IPS-NIHi7 (cell line): ENCODE measurements around the gene NCK2.
A peak's percentile ranks its signal among the peaks of the same experiment; 100 is the strongest.

Experiments used
- DNase-seq: peaks from one replicate; pipeline ENCODE4 v3.0.0; 2012; ENCODE audit warnings: mixed read lengths; ENCODE audit errors: extremely low spot score

Gene NCK2

DNA sequence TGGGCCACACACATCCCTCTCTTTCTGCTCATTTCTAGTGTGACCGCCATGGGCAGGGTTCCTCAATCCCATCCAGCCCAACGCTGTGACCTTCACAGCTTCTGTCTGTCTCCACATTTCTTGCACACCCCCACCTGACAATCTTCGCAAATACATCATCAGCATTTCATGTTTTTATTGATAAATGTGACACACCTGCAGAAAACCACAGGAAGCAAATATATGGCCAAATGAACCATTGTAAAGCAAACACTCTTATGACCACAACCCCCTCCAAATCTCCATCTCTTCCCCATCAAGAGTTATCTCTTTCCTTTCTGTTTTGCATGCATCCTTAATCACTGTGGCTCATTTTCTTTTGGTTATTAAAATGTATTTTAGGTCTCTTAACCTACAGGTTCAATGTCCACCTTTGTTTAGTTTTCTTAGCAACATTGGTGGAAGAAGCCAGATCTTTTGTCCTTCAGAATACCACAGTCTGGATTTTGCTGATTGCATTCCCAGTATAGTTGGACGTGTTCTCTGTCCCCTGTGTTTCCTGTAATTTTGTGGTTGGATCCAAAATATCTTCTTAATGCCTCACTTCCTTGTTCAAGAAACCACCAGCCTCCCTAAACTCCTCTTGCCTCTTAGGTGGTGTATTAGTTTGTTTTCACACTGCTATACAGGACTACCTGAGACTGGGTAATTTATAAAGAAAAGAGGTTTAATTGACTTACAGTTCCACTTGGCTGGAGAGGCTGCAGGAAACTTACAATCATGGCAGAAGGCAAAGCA is 9.8 kb upstream of the NCK2 start:
- DNase-seq: no peak

DNA sequence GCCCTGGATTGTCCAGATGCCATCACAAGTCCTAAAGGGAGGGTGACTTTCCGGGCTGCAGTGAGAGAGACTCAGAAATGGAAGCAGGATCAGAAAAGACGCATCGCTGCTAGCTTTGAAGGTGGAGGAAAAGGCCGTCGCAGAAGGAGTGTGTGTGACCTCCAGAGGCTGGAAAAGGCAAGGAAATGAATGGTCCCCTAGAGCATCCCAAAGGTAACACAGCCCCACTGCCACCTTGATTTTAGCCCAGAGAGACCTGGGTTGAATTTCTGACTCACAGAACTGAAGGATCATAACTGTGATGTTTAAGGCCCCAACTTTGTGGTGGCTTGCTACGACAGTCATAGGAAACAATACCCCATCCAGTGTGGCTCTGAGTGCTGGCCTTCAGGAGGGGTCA is 8.6 kb upstream of the NCK2 start:
- peak; percentile 51 for DNase-seq

DNA sequence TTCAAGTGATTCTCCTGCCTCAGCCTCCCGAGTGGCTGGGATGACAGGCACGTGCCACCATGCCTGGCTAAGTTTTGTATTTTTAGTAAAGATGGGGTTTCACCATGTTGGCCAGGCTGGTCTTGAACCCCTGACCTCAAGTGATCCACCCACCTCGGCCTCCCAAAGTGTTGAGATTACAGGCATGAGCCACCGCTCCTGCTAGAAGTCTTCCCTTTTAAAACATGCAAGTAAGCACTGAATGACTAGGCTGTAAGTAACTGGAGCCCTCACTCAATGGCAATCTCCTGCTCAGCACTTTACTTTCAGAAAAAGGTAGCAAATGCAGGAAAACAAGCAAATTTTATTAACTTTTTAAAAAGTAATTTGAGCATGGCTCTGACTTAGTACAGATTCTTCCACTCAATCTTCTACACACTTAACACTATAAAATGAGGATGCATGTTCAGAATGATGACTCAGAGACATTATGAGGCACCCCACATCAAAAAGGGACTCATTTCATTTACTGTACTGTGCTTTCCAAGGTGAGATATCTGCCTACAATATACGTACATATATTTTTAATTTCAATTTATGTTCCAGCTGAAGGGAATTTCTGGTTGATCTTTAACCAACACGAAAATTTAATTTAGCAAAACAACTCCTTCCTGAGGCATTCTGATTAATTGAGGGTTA is 6.6 kb upstream of the NCK2 start:
- DNase-seq: no peak

DNA sequence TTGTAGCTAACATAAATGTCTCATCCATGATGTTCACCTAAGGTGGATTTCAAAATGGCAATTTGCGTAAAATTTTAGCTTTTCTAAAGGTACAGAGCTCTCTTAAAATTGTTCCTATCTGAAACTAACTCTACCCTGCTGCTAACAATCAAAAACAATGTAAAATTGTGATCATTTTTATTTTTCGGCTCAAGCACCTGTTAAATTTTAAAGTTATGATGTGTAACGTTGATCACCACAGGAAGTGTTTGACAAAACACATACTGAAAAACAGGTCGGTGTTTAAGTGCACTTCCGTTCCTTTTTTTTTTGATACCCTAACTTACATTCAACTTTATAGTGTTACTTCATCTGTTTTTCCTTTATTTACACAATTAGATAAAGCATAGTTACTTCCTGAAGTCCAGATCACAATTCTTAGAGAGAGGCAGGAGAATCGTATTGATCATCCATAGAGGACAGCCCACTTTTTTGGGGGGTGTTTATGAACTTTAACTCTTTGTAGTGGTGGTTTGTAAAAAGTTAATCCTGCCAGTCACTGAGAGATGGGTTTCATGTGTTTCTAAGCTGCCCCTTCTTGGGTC is 6.0 kb upstream of the NCK2 start:
- DNase-seq: no peak

DNA sequence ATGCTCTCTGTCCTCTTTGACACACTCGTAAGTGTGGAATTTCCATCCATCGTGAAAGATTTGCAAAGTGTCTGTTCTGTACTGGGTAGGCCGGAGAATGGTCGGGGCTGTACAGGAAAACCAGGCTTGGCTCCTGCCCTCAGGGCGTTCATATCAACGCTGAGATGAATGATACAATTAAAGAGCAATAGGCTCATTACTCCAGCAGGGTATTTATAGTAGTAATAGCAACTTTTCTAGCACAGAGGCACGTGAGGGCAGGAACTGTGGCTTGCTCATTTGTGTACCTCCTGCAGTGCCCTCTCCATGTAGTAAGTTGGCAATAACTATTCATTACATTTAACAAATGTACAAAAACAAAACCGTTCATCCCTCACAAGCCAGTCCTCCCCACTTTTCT is 5.3 kb upstream of the NCK2 start:
- DNase-seq: no peak

DNA sequence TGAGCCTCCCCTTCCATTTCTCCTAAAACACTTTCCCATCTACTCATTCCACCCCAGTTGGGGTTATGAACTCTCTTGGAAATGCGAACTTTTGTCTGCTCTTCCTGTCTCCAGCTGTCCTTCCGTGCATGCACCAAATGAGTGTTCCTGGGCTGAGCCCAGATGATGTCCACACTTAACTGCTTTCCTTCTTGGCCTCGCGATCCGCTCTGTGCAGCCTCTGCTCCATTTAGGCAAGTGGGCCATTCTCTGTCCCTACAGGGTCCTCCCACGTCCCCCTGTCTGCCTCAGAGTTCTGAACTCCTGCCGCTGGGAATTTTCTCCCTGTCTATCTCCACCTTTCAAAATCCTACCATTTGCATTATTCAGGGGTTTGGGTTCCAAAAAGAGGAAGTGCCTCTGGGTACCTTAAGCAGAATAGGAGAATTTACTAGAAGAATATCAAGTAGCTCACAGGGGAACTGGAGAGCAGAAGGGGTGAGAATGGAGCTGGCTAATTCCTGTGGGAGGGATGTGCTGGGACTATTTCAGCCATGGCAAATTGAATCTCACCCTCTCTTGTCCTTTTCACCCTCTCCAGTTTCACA is 4.7 kb upstream of the NCK2 start:
- no peak for DNase-seq

DNA sequence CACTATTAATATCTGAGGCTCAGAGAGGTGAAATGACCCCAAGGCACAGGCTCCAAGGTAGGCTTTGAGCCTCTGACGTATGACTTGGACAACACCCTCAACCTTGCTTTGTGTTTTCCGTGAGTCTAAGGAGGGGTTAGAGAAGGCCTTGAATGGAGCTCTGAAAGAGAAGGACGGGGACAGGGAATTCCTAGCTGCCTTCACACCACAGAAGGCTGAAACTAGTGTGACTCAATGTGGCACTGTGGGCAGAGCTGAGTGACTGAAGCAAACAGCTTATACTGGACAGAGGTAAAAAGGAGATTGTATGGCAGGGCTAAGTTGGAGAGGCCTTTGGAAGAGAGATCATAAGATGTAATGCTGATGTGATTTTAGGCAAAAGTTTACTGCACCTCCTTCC is 3.5 kb upstream of the NCK2 start:
- no peak for DNase-seq

DNA sequence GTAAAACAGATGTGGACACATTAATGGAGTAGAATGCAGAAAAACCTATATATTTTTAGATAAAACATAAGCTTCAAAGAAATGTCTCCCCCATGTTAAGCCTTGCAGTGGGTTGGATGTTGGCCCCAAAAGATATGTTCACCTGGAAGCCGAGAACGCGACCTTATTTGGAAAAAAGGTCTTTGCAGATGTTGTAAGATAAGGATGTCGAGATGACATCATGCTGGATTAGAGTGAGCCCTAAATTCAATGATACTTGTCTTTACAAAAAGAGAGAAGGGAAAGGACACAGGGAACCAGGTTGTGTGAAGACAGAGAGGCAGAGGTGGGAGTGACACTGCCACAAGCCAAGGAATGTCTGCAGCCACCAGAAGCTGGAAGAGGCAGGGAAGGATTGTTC is 3.1 kb upstream of the NCK2 start:
- no peak for DNase-seq

DNA sequence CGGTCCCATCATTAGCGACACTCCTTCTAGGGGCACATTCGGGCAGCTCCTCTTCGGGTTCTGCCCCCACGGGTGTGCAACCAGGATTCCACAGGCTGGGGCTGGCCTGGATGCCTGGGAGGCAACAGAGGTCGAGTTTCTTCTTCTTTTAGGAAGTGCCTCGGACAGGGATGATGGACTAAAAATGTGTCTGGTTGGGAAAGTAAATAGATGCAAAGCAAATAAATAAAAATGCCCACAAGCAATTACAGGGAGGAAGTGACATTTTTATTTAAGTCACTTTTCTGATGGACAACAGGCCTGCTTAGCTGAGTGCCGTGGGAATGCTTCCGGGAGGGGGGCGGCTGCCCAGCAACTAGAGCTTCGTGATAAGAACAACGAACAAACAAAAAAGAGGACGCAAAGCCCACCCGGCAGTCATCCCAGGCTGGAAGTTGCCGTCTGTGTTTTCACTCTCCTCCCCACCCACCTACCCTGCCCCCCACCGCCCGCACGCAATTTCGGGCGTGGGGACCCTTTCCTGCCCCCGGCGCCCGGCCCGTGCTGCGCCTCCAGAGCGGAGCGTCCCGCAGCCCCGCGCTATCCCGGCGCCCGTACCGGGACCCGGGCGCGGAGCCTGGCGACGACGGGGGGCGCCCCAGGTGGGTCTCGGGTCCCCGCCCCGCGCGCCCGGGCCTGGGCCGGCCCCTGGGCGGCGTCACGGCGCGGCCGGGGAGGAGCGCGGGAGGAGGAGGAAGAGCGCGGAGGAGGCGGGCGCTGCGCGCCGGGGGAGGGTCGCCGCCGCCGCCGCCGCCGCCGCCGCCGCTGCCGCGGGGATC is 412 bp upstream of the NCK2 start:
- peak; percentile 90 for DNase-seq

DNA sequence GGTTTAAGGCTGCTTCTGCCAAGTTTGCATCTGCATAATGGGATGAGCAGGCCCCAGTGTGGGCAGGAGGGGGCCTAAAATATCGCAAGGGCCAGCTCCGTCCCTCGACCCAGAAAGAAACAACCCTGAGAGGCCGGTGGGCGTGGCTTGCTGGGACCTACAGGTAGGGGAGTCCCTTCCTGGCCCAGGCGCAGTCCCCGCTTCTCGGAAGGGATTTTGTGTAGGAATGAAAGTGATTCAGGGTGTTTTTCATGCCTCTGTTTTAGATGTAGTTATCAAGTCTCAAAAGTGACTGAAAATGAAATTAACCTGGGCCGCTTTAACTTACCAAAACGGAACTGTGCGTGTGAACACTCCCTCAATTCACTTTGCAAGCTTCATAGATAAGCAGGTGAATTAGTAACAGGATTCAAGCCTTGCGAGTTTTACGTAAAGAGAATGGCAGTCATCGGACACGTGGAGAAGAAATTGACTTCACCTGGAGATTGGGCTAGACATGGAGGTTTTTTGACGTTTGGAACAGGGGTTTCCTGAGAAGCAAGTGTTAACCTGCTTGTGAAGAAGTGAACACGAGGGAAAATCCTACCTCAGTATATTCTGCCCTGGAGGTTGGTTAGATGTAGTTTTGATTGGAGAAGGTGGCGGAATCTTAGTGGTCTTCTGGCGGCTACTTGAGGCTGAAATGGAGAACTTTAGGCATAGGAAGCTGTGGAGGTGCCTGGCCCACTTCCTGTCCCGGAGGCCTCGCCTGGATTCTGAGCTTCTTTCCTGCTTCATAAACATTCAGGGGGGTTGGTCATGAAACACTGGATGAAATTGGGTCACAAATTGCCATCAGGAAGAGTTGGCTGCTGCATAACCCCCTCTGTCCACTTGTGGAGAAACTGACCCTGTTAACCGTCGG is 1.7 kb downstream of the NCK2 start:
- peak; percentile 78 for DNase-seq

DNA sequence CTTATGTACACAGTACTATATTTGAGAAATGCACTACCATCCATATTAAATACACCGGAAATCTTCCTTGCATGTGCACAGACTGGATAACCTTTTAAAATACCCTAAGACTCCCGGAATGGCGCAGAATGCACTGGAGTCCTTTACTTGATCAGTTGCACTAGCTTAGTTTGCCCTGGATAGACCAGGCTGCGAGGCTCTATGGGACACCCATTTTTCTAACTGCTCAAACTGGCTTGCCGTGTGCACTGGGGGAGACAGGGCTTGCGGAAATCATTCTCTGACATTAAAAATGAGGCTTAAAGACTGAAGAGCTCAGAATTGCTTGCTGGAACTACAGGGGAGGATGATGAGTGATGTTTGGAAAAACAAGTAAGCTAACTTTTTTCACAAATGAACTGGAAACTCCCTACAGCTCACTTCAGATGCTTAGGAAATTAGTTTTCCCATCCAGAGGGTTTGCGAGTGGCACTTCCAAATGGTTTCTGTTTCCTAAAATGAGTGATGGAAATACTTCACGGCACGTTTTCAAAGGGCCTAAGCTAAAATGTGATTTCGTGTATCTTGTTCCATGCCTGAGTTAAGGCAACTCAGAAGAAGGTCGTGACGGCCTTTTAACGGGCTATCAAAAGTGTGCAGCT is 2.7 kb downstream of the NCK2 start:
- no peak for DNase-seq

DNA sequence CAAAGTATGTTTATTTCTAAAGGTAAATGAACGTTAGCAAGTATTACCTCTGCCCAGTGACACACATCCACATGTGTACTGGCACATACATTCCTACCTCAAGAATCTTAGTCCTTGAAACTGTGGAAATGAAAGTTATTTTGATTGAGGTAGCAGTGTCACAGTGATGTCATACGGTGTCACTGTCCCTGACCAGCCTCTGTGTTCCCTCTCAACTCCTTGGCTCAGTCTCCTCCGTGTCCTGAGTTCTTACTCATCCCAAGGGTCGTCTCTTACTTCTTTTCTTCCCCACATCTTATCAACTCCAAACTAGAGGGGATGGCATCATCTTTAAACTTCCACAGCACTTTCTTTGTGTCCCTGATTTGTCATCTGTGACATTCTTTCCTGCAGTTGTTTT is 3.3 kb downstream of the NCK2 start:
- no peak for DNase-seq

DNA sequence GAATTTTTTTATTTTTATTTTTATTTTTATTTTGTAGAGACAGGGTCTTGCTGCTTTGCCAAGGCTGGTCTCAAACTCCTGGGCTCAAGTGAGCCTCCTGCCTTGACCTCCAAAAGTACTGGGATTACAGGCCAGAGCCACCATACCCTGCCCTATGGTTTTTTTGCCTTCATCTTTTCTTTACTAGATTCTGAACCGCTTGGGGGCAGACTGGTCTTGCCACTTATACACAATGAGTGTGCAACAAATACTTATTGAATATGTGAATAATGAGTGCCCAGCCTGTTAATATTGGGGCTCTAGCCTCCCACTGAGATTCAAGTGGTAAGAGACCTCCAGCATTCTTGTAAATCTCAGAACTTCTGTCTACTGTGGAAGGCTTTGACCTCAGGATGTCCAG is 3.9 kb downstream of the NCK2 start:
- no peak for DNase-seq

DNA sequence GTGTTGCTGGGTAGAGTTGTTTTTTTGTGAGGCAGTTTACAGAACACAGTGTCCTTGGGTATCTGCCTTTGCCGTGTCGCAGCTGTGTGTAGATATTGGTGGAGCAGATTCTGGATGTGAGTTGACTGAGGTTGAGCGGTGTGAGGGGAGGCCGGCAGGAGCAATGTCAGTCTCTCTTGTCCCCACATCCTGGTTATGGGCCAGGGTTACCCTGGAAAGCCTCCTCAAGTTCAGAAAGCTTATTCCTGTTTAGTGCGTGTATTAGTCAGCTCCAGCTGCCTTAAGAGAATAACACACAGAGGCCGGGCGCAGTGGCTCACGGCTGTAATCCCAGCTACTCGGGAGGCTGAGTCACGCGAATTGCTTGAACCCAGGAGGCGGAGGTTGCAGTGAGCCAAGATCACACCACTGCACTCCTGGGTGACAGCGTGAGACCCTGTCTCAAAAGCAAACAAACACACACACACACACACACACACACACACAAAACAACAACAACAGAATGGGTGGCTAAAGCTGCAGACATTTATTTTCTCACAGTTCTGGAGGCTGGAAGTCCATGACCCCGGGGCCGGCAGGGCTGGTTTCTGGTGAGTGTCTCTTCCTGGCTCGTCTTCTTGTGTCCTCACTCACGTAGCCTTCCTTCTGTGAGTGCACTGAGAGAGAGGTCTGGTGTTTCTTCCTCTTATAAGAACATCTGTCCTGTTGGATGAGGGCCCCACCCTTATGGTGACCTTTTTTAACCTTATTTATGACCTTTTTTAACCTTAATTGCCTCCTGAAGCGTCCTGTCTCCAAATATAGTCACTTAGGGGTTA is 5.1 kb downstream of the NCK2 start:
- DNase-seq: no peak

DNA sequence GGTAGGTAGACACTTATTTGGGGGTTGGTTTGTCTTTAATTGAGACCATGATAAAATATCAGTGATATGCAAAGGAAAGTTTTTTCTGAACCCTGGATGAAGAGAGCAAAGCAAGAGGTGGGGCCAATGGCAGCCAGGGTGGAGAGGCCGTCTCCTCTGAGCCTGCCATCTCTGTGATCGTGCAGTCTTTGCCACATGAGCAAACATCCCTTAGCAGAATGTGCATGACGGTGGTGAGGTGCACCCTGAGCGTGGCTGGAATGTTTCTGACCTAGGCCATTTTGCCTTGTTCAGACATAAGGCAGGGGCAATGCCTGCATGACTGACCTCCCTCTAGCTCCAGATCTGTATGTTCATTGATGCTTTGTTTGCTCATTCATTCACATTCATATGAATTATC is 6.0 kb downstream of the NCK2 start:
- no peak for DNase-seq

DNA sequence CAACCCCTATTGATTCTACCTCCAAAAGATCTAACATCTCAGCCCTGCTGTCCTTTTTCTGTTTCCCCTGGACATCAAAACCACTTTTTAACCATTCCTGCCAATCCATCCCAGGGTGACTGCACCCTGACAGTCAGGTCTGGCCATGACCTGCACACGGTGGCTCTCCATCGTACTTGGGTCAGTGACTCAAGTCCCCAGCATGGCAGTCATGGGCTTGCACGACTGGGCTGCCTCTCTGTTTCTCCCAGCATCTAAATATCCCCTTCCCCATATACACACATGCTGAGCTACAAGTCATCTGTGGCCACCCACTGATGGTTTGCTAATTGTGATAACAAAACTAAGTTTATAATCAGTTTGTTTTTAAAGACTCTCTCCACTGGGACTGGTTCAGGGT is 6.6 kb downstream of the NCK2 start:
- no peak for DNase-seq

DNA sequence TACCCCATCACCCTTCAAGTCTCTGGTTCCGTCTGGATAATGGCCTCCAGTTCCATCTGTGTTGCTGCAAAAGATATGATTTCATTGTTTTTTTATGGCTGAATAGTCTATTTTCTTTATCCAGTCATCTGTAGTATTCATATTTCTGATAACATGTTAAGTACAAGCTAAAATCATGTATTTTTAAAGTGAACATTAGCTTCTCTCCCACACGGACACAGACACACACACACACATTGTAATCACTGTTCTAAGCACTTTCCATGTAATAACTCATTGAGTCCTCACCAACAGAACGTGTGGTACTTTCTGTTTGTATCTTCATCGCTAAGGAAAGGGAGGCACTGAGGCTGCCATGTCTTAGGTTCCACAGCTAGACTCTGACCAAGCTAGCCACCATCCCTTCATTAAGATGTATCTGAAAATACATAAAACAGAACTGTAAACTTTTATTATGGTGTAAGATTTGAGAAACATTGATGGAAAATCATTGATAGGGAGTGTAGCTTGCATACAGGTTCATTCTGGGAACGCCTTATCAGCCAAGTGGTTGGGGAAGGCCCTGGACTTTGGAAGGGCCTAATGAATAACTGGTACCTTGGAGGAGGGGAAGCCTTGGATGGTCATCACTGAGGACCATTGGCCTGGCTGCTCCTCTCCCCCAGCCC is 8.1 kb downstream of the NCK2 start:
- DNase-seq: no peak

DNA sequence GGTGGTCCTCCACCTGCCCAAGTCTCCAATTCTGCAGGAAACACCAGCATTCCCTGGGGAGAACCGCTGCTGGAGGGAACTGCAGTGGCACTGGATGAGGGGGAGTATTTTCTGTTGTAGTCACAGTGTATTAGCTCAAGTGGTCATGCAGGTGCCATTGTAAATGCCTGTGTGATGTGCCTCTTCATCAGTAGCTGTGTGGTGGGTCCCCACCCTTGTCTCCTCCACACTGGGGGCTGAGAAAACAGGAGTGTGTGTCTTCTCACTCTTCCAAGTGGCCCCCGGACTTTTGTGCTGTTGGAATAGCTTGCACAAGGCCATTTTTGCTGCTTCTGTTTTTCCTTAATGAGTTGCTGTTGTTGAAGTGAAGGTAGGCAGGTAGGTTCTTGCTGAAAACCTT is 8.7 kb downstream of the NCK2 start:
- DNase-seq: no peak

DNA sequence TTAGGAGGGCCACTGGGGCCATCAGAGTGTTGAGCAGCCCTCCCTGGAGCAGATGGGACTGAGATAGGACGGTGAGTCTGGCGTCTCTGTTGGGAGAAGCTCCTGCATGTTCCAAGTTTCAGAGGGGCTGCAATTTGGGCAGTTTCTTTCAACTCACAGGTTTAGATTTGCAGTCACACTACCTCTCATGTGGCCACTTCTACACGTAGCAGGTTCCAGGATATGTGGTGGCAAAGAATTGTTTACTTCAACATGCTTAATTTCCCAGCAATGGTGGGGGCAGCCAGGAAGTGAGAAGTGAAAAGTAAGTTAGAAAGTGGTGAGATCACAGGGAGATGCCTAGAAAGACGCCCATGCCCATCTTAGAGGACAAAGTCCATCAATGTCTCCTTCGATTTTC is 9.3 kb downstream of the NCK2 start:
- DNase-seq: no peak
